GM23248 (cell line): ENCODE results near the gene KCNV2. TPM values are rescaled to one million over a fixed set of nuclear protein-coding genes. Genes with fewer than 3 reads are reported as not detected.
"Not testable (repeated sequence)": the region's sequence is repeated elsewhere in the genome, so short reads cannot be mapped to it uniquely, and the experiment has no call there.

Experiments used
- DNase-seq: peaks from one replicate; pipeline ENCODE4 v3.0.0-alpha.2; 2015
- H2AFZ ChIP-seq: fragments of 200-600 bp; sonication (generic); 2 replicates; pipeline ENCODE4 v1.6.1; 2016; ENCODE audit warnings: antibody characterized with exemption
- H3F3A ChIP-seq: fragments of 200-600 bp; sonication (generic); 2 replicates; pipeline ENCODE4 v1.6.1; 2016; ENCODE audit warnings: mild to moderate bottlenecking, antibody characterized with exemption, mixed run types; ENCODE audit not compliant: insufficient read depth
- H3K27ac ChIP-seq: fragments of 200-600 bp; sonication (generic); 2 replicates; pipeline ENCODE4 v1.5.1; 2016; ENCODE audit warnings: mild to moderate bottlenecking
- H3K27me3 ChIP-seq: fragments of 200-600 bp; sonication (generic); replicated peaks from 2 replicates; pipeline ENCODE4 v1.6.1; 2016; ENCODE audit warnings: mild to moderate bottlenecking; ENCODE audit not compliant: insufficient read depth
- H3K36me3 ChIP-seq: fragments of 200-600 bp; sonication (generic); 2 replicates; pipeline ENCODE4 v1.6.1; 2016; ENCODE audit warnings: low read depth, mild to moderate bottlenecking
- H3K4me1 ChIP-seq: fragments of 200-600 bp; sonication (generic); 2 replicates; pipeline ENCODE4 v1.6.1; 2016; ENCODE audit warnings: mild to moderate bottlenecking; ENCODE audit not compliant: insufficient read depth
- H3K4me2 ChIP-seq: fragments of 200-600 bp; sonication (generic); one replicate; pipeline ENCODE4 v1.6.1; 2016; ENCODE audit warnings: mild to moderate bottlenecking; ENCODE audit not compliant: unreplicated experiment
- H3K4me3 ChIP-seq: fragments of 200-600 bp; sonication (generic); 2 replicates; pipeline ENCODE4 v1.5.1; 2016; ENCODE audit warnings: mild to moderate bottlenecking
- H3K79me2 ChIP-seq: fragments of 200-600 bp; sonication (generic); 2 replicates; pipeline ENCODE4 v1.6.1; 2016; ENCODE audit warnings: mild to moderate bottlenecking; ENCODE audit not compliant: insufficient read depth
- H3K9ac ChIP-seq: fragments of 200-600 bp; sonication (generic); 2 replicates; pipeline ENCODE4 v1.6.1; 2016; ENCODE audit warnings: mild to moderate bottlenecking
- H3K9me2 ChIP-seq: fragments of 200-600 bp; sonication (generic); 2 replicates; pipeline ENCODE4 v1.6.1; 2016; ENCODE audit warnings: mixed run types, mild to moderate bottlenecking, moderate library complexity; ENCODE audit not compliant: insufficient read depth
- H3K9me3 ChIP-seq: fragments of 200-600 bp; sonication (generic); one replicate; pipeline ENCODE4 v1.6.1; 2017; ENCODE audit warnings: low read depth
- H4K20me1 ChIP-seq: fragments of 200-600 bp; sonication (generic); 2 replicates; pipeline ENCODE4 v1.6.0; 2016; ENCODE audit not compliant: insufficient read depth
- EZH2 ChIP-seq: fragments of 200-600 bp; sonication (generic); IDR thresholded peaks from 2 replicates; pipeline ENCODE4 v1.6.1; 2018; ENCODE audit warnings: antibody characterized with exemption, mild to moderate bottlenecking; ENCODE audit not compliant: insufficient read depth, poor library complexity, severe bottlenecking
- EZH2phosphoT487 ChIP-seq: fragments of 200-600 bp; sonication (generic); IDR thresholded peaks from 2 replicates; pipeline ENCODE4 v1.6.1; 2018; ENCODE audit warnings: antibody characterized with exemption, moderate library complexity, mild to moderate bottlenecking, low read depth; ENCODE audit not compliant: insufficient read depth
- WGBS, 2 experiments: methylation state at CpG; one replicate each; pipeline ENCODE4 v1.1.6; 2015 to 2017; ENCODE audit warnings: low lambda C conversion rate in 2 of 2, low coverage in 1 of 2; ENCODE audit errors: missing lambda C conversion rate in 2 of 2; 5-methylcytosine and 5-hydroxymethylcytosine counted together
- in situ Hi-C: fragments of 300-500 bp; cut with MboI; formaldehyde crosslinking; loops from 2 replicates; pipeline ENCODE4 v1.15.0; 2020
- polyA plus RNA-seq: library from polyadenylated mRNA; unstranded; fragments of >200 nt; fragmentation: Nextera tagmentation; extraction: Ambion mirVana; gene quantifications from 2 replicates; pipeline ENCODE4 v1.2.1, GENCODE V29; 2016
- total RNA-seq: library from RNA; depleted of rRNA; stranded (reverse); fragments of >200 nt; shearing (Covaris generic); gene quantifications from 2 replicates; pipeline ENCODE4 v1.2.3, GENCODE V29; 2014

The KCNV2 gene
- total and polyA plus RNA-seq, 2 experiments from 2014 or later: not detected

DNA sequence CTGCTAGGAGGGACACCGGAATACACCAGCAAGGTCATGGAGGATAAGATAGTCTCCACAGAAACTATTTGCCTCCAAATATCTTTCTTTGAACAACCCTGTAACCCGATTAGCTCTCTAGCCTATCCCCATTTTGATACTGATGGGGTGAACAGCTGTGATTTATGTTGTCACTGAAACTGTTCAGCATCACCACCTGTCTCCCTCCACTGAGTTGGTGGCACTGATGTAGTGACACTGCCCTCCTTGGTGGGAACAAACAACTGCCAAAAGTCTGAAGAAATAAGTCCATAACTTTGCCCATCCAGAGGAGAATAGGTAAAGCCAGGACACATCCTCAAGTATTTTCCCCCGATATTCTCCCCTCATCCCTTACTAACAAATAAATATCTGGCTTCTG lies 24.3 kb upstream of the KCNV2 start:
- 95 to 99% methylated on average over 3 of the region's 3 CpGs for WGBS, 2 experiments
- H3K9me3 ChIP-seq: no peaks in the 10 kb centered on the region
- no peak overlapping the region for H3K4me3 ChIP-seq
- TF ChIP-seq EZH2phosphoT487 (no peak), EZH2 (no peak)
- in situ Hi-C loops: no loop called here
- no peaks in the 10 kb centered on the region for H3K79me2 ChIP-seq
- peaks cover 11% of the 10 kb centered on the region for H3K4me1 ChIP-seq
- no peaks in the 10 kb centered on the region for H3K9me2 ChIP-seq
- no peaks in the 10 kb centered on the region for H3K27me3 ChIP-seq
- DNase-seq: no peak
- H3K9ac ChIP-seq: no peak overlapping the region
- H3F3A ChIP-seq: 0 out of 2 replicates have a peak, but pooled peaks cover 8% of the 10 kb centered on the region
- H4K20me1 ChIP-seq: peaks cover 4% of the 10 kb centered on the region; the same call in 1 of the 2 replicates
- H3K36me3 ChIP-seq: no peaks in the 10 kb centered on the region
- no peak overlapping the region for H2AFZ ChIP-seq
- H3K27ac ChIP-seq: no peak overlapping the region
- H3K4me2 ChIP-seq: no peak overlapping the region

DNA sequence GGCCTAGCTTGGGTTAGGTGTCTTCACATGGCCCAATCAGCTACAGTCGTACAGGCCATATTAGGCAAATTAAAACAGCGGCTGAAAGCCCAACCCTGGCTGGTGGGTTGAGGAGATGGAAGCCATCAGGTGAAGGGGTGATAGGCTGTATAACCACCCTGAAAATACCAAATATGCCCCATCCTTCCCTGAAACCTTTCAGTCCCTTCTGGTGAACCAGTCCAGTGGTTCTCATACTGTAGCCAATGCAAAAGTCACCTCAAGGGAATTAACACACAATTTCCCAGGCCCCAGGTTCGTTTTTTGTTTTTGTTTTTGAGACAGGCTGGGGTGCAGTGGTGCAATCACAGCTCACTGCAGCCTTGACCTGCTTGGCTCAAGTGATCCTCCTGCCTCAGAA lies 19.8 kb upstream of the KCNV2 start:
- in situ Hi-C loops: no loop called here
- Histone ChIP-seq H3K9ac (no peak overlapping the region), H3K9me3 (no peaks in the 10 kb centered on the region)

DNA sequence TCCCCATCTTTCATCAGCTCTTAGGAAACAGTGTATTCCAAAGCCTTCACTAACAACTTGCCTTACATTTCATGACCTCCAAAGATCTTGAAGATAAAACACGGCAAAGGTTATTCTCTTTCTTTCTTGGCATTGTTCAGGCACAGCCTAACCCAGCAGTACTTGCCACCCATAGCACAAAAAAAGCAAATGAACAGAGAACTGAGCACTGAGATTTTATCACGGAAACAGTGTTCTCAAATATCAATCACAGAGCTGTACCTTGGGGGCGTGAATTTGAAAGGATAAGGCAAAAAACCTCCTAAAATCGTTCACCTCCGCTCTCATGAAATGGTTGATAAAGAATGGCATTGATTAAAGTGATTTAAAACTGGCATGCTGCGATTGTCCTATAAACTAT lies 16.9 kb upstream of the KCNV2 start:
- Histone ChIP-seq H2AFZ (no peak overlapping the region), H3K79me2 (no peaks in the 10 kb centered on the region), H3K27me3 (no peaks in the 10 kb centered on the region), H3K4me1 (no peaks in the 10 kb centered on the region), H3K36me3 (no peaks in the 10 kb centered on the region), H3K9ac (no peak overlapping the region), H3K4me2 (no peak overlapping the region), H3K27ac (no peak overlapping the region), H3K9me3 (no peaks in the 10 kb centered on the region), H3K9me2 (no peaks in the 10 kb centered on the region), H3F3A (no peaks in the 10 kb centered on the region), H3K4me3 (no peak overlapping the region), H4K20me1 (no peaks in the 10 kb centered on the region)
- no peak for DNase-seq
- WGBS, 2 experiments: 83 to 84% methylated on average over 6 of the region's 6 CpGs
- in situ Hi-C loops: no loop called here
- no peak for TF ChIP-seq EZH2
- TF ChIP-seq EZH2phosphoT487: no peak

More for the DNA sequence above, 19.8 kb upstream of the KCNV2 start:
- H3K79me2 ChIP-seq: no peaks in the 10 kb centered on the region
- no peak for DNase-seq
- H3F3A ChIP-seq: no peaks in the 10 kb centered on the region
- TF ChIP-seq EZH2 (no peak), EZH2phosphoT487 (no peak)
- H3K4me3 ChIP-seq: no peak overlapping the region
- H3K27me3 ChIP-seq: no peaks in the 10 kb centered on the region
- H4K20me1 ChIP-seq: no peaks in the 10 kb centered on the region
- H2AFZ ChIP-seq: no peak overlapping the region
- 70 to 73% methylated on average over 3 of the region's 3 CpGs for WGBS, 2 experiments
- H3K4me1 ChIP-seq: no peaks in the 10 kb centered on the region
- no peak overlapping the region for H3K4me2 ChIP-seq
- no peak overlapping the region for H3K27ac ChIP-seq
- H3K9me2 ChIP-seq: no peaks in the 10 kb centered on the region
- no peaks in the 10 kb centered on the region for H3K36me3 ChIP-seq

DNA sequence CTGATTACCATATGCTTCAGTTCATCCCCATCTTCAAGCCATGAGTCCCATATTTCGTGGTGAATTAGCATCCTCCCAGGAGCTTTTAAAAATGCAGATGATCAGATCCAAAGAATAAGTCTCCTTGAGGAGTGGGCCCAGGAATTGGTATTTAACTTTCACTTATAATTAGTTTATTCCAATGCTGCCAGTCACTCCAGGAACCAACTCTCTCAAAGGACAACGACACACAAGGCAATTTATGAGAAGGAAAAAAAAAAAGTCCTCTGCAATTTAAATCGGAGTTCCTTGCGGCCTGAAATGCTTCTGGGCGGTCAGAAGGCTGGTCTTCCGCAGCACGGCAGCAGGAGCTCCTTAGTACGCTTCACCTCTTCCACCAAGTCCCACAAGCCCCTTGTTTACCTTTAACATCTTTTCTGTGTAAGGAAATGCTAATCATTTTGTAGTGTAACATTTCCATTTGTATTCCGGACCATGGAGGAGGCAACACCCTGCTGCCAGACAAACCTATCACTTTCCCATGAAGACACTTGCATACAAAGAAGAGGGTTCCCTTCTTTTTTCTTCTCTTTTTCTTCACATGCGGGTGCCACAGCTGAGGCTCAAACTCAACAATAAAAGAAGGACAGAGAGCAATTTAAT lies 16.3 kb upstream of the KCNV2 start:
- DNase-seq: no peak
- in situ Hi-C loops: no loop called here
- Histone ChIP-seq H3K9ac (no peak overlapping the region), H3K27ac (no peak overlapping the region), H3K27me3 (no peaks in the 10 kb centered on the region), H3K79me2 (no peaks in the 10 kb centered on the region), H3K9me3 (no peaks in the 10 kb centered on the region), H4K20me1 (no peaks in the 10 kb centered on the region), H3K4me2 (no peak overlapping the region), H2AFZ (no peak overlapping the region), H3K4me3 (no peak overlapping the region), H3F3A (no peaks in the 10 kb centered on the region), H3K36me3 (no peaks in the 10 kb centered on the region), H3K4me1 (no peaks in the 10 kb centered on the region), H3K9me2 (no peaks in the 10 kb centered on the region)
- TF ChIP-seq EZH2 (no peak), EZH2phosphoT487 (no peak)
- WGBS, 2 experiments: 90% methylated on average over 10 of the region's 10 CpGs

DNA sequence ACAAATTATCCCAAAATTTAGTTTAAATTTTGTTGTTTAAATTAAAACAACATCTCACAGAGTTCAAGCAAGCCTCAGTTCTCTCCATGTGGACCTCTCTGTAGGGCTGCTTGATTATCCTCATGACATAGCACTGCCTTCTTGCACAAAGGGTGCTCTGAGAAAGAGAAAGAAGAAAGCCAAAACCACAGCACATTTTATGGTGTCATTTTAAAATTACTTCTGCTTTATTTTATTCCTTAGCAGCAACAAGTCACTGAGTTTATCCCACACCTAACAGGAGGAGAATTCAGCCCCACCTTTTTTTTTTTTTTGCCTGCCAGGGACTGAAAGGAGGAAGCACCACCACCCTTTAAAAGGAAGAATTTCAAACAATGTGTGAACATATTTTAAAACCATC lies 12.8 kb upstream of the KCNV2 start:
- Histone ChIP-seq H3K9me3 (no peaks in the 10 kb centered on the region), H3K9ac (no peak overlapping the region), H4K20me1 (no peaks in the 10 kb centered on the region), H3K4me2 (no peak overlapping the region), H3F3A (no peaks in the 10 kb centered on the region), H2AFZ (no peak overlapping the region), H3K27ac (no peak overlapping the region), H3K4me1 (no peaks in the 10 kb centered on the region), H3K36me3 (no peaks in the 10 kb centered on the region), H3K9me2 (no peaks in the 10 kb centered on the region), H3K4me3 (no peak overlapping the region), H3K79me2 (no peaks in the 10 kb centered on the region), H3K27me3 (no peaks in the 10 kb centered on the region)
- DNase-seq: peak; percentile 7
- in situ Hi-C loops: no loop called here
- TF ChIP-seq EZH2: no peak
- TF ChIP-seq EZH2phosphoT487: no peak

DNA sequence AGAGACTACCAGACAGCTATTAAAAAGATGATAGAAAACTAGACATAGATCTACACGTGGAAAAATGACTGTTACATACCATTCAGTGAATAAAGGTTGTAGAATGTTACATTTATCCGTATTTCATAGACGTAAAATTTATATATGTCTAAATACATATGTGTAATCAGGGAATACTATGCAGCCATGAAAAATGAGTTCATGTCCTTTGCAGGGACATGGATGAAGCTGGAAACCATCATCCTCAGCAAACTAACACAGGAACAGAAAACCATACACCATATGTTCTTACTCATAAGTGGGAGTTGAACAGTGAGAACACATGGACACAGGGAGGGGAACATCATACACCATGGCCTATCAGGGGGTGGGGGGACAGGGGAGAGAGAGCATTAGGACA lies 10.1 kb upstream of the KCNV2 start:
- H3K79me2 ChIP-seq, H3K4me2 ChIP-seq, H3K27me3 ChIP-seq, H3K27ac ChIP-seq, DNase-seq, H2AFZ ChIP-seq, H3K36me3 ChIP-seq, H3K9ac ChIP-seq, H3K4me3 ChIP-seq, H4K20me1 ChIP-seq, H3F3A ChIP-seq, H3K9me3 ChIP-seq, H3K4me1 ChIP-seq, in situ Hi-C loops, H3K9me2 ChIP-seq: not testable (repeated sequence)
- WGBS, 2 experiments: 83 to 87% methylated on average over 3 of the region's 3 CpGs
